Sigmoid colon (tissue), 7 donors: ENCODE results near the gene MMRN1. TPM values are rescaled to one million over a fixed set of nuclear protein-coding genes. Genes with fewer than 3 reads are reported as not detected.

Experiments
- DNase-seq: peaks from one replicate; pipeline ENCODE4 v3.0.0-alpha.2; 2019
- H3K27ac ChIP-seq, 4 donors: fragments of 200-600 bp; sonication (generic); one replicate each; pipeline ENCODE4 v1.5.1; 2016 to 2019; ENCODE audit warnings: mild to moderate bottlenecking in 1 of 4
- H3K27me3 ChIP-seq, 3 donors: fragments of 200-600 bp; sonication (generic); one replicate each; pipeline ENCODE4 v1.5.1; 2019; ENCODE audit warnings: mild to moderate bottlenecking in 1 of 3
- H3K36me3 ChIP-seq, 4 donors: fragments of 200-600 bp; sonication (generic); one replicate each; pipeline ENCODE4 v1.5.1; 2016 to 2019
- H3K4me1 ChIP-seq, 4 donors: fragments of 200-600 bp; sonication (generic); one replicate each; pipeline ENCODE4 v1.5.1; 2017 to 2019
- H3K4me3 ChIP-seq, 4 donors: fragments of 200-600 bp; sonication (generic); one replicate each; pipeline ENCODE4 v1.5.1; 2017 to 2019; ENCODE audit warnings: mild to moderate bottlenecking in 2 of 4, moderate library complexity in 1 of 4
- H3K9me3 ChIP-seq, 4 donors: fragments of 200-600 bp in 3 of 4; sonication (generic) in 3 of 4; one replicate each; pipeline versions ENCODE4 v1.5.1 to v1.6.1; 2013 to 2019
- EP300 ChIP-seq, 4 donors: sonication (generic); formaldehyde crosslinking; IDR thresholded peaks; one replicate each; pipeline ENCODE4 v1.6.1; 2017; ENCODE audit warnings: antibody characterized with exemption in 4 of 4
- POLR2A ChIP-seq, 2 donors: fragments of 450-650 bp; IDR thresholded peaks; one replicate each; pipeline ENCODE4 v1.6.1; 2016; ENCODE audit warnings: antibody characterized with exemption in 2 of 2, mild to moderate bottlenecking in 2 of 2, moderate library complexity in 2 of 2
- POLR2AphosphoS5 ChIP-seq, 4 donors: sonication (generic); formaldehyde crosslinking; IDR thresholded peaks; one replicate each; pipeline ENCODE4 v1.6.1; 2017; ENCODE audit warnings: antibody characterized with exemption in 4 of 4
- WGBS, 2 donors: extraction: QIAGEN DNeasy Blood & Tissue Kit; methylation state at CpG; one replicate each; pipeline ENCODE4 v1.1.7; 2013; 5-methylcytosine and 5-hydroxymethylcytosine counted together
- intact Hi-C: fragments of 100-400 bp; cut with DNase I; formaldehyde crosslinking; loops from one replicate; pipeline ENCODE4 v1.15.1; 2023
- polyA plus RNA-seq, 3 donors: library from polyadenylated mRNA; stranded (reverse); fragments of 200-250 nt; gene quantifications; one replicate each; pipeline ENCODE4 v1.2.3, GENCODE V29; 2013
- total RNA-seq, 4 donors: library from RNA; depleted of rRNA; stranded (reverse); fragments of >200 nt; gene quantifications; one replicate each; pipeline ENCODE4 v1.1.0, GENCODE V29; 2016
- TF ChIP-seq, protein P1 (sequence below), 4 experiments: fragments of 450-650 bp in 3 of 4; fragments of 200-600 bp in 1 of 4; IDR thresholded peaks; one replicate each; pipeline ENCODE4 v1.5.1; 2016 to 2019; ENCODE audit warnings: antibody characterized with exemption in 4 of 4, mild to moderate bottlenecking in 3 of 4, moderate library complexity in 2 of 4
- donor health status: healthy with polysubstance abuse.
- donor health status: Bipolar disorder and iron deficiency.
- donor health status: healthy.

MMRN1 gene
- total and polyA plus RNA-seq, 7 donors: 0.46 to 86.6 (median 28.1) TPM

DNA sequence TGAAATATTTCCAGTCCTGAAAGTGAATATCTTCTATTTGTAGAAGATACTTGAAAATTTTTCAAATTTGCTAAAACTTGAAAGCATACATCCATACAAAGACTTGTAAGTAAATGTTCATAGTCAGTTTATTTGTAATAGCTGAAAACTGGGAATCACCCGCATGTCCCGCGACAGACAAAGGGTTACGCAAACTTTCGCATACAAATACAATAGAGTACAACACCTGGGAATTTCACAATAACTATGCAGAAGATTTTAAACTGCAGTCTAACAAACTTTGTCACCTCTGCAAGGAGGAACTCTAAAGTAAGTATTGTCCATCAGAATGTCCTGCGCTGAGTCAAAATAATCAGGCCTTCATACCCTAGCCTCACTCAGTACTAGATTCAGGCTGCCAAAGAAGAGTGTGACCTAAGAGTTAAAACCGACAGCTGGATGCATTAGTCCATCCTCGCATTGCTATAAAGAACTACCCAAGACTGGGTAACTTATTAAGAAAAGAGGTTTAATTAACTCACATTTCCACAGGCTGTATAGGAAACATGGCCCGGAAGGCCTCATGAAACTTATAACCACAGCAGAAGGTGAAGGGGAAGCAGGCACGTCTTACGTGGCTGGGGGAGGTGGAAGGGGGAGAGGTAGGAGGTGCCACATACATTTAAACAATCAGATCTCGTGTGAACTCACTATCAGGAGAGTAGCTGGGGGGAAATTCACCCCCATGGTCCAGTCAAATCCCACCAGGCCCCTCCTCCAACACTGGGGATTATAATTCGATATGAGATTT, 60.4 kb downstream of the MMRN1 start:
- Histone ChIP-seq H3K9me3 (no peaks in the 10 kb centered on the region), H3K4me1 (no peaks in the 10 kb centered on the region), H3K27ac (no peak overlapping the region), H3K4me3 (no peak overlapping the region), H3K27me3 (no peaks in the 10 kb centered on the region), H3K36me3 (no peaks in the 10 kb centered on the region)
- no peak for TF ChIP-seq POLR2AphosphoS5 (IDR thresholded peaks at IDR 0.05)
- TF ChIP-seq, protein P1, sequence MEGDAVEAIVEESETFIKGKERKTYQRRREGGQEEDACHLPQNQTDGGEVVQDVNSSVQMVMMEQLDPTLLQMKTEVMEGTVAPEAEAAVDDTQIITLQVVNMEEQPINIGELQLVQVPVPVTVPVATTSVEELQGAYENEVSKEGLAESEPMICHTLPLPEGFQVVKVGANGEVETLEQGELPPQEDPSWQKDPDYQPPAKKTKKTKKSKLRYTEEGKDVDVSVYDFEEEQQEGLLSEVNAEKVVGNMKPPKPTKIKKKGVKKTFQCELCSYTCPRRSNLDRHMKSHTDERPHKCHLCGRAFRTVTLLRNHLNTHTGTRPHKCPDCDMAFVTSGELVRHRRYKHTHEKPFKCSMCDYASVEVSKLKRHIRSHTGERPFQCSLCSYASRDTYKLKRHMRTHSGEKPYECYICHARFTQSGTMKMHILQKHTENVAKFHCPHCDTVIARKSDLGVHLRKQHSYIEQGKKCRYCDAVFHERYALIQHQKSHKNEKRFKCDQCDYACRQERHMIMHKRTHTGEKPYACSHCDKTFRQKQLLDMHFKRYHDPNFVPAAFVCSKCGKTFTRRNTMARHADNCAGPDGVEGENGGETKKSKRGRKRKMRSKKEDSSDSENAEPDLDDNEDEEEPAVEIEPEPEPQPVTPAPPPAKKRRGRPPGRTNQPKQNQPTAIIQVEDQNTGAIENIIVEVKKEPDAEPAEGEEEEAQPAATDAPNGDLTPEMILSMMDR (IDR thresholded peaks at IDR 0.05): no peak
- TF ChIP-seq EP300 (IDR thresholded peaks at IDR 0.05): no peak
- no peak for TF ChIP-seq POLR2A (IDR thresholded peaks at IDR 0.05)
- no peak for DNase-seq
- 85 to 91% methylated on average over 13 of the region's 13 CpGs for WGBS, 2 donors
- intact Hi-C loops: no loop called here

DNA sequence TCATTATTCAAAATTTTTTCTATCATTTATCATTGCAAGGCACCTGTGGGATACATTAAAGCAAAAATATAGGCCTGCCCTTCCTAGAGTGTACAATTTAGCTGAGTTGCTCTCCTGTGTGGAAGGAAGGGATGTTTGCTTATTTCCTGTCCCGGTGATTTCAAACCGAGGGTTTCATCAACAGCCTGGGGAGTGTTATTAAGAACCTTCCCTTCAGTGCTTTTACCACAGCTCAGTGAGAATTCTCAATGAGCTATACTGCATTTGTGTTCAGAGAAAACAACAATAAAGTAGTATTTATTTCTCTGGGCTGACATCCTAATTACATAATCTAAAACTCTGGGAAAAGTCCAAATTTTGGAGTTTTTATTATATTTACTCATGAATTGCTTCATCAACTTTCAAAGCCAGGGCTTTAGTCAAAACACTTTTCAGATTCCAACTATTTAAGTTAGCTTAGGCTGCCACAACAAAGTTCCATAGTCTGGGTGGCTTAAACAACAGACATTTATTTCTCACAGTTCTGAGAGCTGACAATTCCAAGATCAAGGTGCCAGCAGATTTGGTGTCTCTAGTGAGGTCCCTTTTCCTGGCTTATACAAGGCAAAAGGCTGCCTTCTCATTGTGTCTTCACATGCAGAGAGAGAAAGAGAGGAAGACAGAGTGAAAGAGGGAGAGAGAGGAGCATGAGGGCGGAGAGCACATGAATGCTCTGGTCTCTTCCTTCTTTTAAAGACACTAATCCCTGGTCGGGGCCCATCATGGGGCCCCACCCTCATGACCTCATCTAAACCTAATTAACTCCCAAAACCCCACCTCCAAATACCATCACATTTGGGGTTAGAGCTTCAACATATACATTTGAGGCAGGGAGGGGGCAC, 62.6 kb downstream of the MMRN1 start:
- intact Hi-C loops: no loop called here
- Histone ChIP-seq H3K36me3 (no peaks in the 10 kb centered on the region), H3K4me3 (no peak overlapping the region), H3K27ac (no peak overlapping the region), H3K27me3 (no peaks in the 10 kb centered on the region), H3K4me1 (no peaks in the 10 kb centered on the region), H3K9me3 (no peaks in the 10 kb centered on the region)
- no peak for TF ChIP-seq EP300 (IDR thresholded peaks at IDR 0.05)
- TF ChIP-seq, protein P1 (IDR thresholded peaks at IDR 0.05): no peak
- TF ChIP-seq POLR2AphosphoS5 (IDR thresholded peaks at IDR 0.05): no peak
- no peak for TF ChIP-seq POLR2A (IDR thresholded peaks at IDR 0.05)
- WGBS, 2 donors: 43 to 52% methylated on average over 4 of the region's 4 CpGs
- no peak for DNase-seq

DNA sequence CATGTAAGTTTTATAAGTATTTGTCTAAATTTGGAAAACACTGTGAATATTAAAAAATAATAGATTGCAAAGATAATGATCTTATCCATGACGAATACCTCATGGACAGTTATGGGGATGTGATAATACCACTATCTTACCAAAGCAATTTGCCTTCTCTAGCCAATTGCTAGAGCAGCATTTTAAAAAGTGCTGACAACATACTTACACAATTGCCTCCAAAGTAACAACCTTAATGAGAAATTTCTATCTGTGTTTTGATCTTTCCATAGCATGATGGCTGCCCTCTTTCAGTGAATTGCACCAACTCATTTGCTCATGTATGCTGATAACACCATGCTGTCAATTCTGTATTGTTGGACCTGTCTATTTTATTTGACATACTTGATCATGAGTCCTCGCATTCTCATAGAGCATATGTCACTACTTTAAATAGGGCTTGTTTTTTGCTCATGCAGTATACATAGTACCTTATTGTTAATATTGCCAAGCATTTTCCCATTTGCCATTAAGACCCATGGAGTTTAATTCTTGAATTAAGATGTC, 87.2 kb downstream of the MMRN1 start:
- intact Hi-C loops: no loop called here
- no peak for DNase-seq
- Histone ChIP-seq H3K4me1 (no peaks in the 10 kb centered on the region), H3K27ac (no peak overlapping the region), H3K9me3 (no peaks in the 10 kb centered on the region), H3K27me3 (no peaks in the 10 kb centered on the region), H3K36me3 (no peaks in the 10 kb centered on the region), H3K4me3 (no peak overlapping the region)
- 86 to 91% methylated on average over 2 of the region's 2 CpGs for WGBS, 2 donors
- TF ChIP-seq POLR2A (IDR thresholded peaks at IDR 0.05) (no peak), EP300 (IDR thresholded peaks at IDR 0.05) (no peak)
- TF ChIP-seq, protein P1 (IDR thresholded peaks at IDR 0.05): no peak

DNA sequence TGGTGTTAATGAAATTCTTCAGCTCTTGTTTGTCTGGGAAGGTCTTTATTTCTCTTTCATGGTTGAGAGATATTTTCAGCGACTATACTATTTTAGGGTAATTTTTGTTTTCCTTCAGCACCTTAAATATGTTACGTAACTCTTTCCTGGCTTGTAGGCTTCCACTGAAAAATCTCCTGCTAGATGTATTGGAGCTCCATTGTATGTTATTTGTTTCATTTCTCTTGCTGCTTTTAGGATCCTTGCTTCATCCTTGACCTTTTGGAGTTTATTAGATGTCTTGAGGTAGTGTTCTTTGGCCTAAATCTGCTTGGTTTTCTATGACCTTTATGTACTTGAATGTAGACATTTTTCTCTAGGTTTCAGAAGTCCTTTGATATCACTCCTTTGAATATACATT, 93.6 kb downstream of the MMRN1 start:
- whole genome bisulfite sequencing, 2 donors: 94 to 96% methylated on average over 2 of the region's 2 CpGs
- no peak for TF ChIP-seq POLR2A (IDR thresholded peaks at IDR 0.05)
- TF ChIP-seq POLR2AphosphoS5 (IDR thresholded peaks at IDR 0.05): no peak
- no peak for TF ChIP-seq EP300 (IDR thresholded peaks at IDR 0.05)
- TF ChIP-seq, protein P1 (IDR thresholded peaks at IDR 0.05): no peak
- Histone ChIP-seq H3K27me3 (no peaks in the 10 kb centered on the region), H3K9me3 (no peaks in the 10 kb centered on the region), H3K4me1 (no peaks in the 10 kb centered on the region), H3K4me3 (no peak overlapping the region), H3K36me3 (no peaks in the 10 kb centered on the region), H3K27ac (no peak overlapping the region)
- no peak for DNase-seq
- intact Hi-C loops: no loop called here
